ENCODE results near the gene PEX6. TPM values are rescaled to one million over a fixed set of nuclear protein-coding genes. Genes with fewer than 3 reads are reported as not detected.

The PEX6 gene
- total and polyA plus RNA-seq, 2 experiments from 2014 or later: 6.5 to 25.1 TPM

DNA sequence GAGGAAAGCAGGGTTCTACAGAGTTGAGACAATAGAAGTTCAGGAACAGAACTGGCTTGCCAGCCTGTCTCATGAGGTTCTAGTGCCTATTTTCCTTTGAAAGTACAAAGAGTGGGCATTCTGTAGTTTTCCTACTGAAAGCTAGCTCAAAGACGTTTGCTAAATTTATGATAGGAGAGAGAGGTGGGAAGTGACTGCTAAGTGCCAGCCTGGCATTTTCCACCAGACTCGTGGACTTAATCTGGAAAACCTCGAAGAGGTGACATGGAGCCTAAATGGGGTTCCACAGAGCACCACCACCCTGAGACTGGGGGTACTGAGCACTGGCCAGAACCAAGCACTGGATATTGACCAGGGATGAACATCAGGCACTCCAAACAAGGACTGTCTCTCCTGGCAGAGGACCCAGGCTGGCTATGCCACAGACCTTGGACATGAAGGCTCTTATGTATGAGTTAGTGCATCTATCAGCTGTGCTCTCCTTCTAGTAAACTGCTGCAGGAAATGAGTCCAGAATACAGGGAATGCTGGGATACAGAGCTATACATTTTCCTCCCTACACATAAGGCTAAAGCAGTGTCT, 7.1 kb downstream of the PEX6 start:
- no peaks in the 10 kb centered on the region for H3K27me3 ChIP-seq (ENCODE audit: insufficient read depth)
- ATAC-seq (no peak), DNase-seq (ENCODE audit: low spot score) (no peak)
- no peak overlapping the region for H3K27ac ChIP-seq (ENCODE audit: low read depth)
- no peaks in the 10 kb centered on the region for H4K20me1 ChIP-seq (replicated peaks; ENCODE audit: insufficient read depth)
- no peak overlapping the region for H2AFZ ChIP-seq
- Mint-ChIP-seq H3K4me3 (no peak overlapping the region), H3K36me3 (ENCODE audit: low read depth) (0 out of 3 replicates have a peak, but pooled peaks cover 4% of the 10 kb centered on the region), H3K27me3 (ENCODE audit: insufficient read depth, low read depth, poor library complexity) (peaks cover 4% of the 10 kb centered on the region), H3K27ac (no peak overlapping the region), H3K4me1 (peaks cover 3% of the 10 kb centered on the region), H3K9me3 (no peaks in the 10 kb centered on the region)
- H3K9me2 ChIP-seq (ENCODE audit: insufficient read depth): no peaks in the 10 kb centered on the region
- H3K4me3 ChIP-seq: no peak overlapping the region
- H3K4me2 ChIP-seq: no peak overlapping the region
- no peaks in the 10 kb centered on the region for H3K36me3 ChIP-seq (ENCODE audit: insufficient read depth)
- H3F3A ChIP-seq (replicated peaks; ENCODE audit: low read depth): no peaks in the 10 kb centered on the region
- TF ChIP-seq ZNF114 (CRISPR knock-in tag; IDR thresholded peaks at IDR 0.05): no peak
- TF ChIP-seq EZH2 (IDR thresholded peaks at IDR 0.05; ENCODE audit: low read depth, unreplicated experiment): no peak
- TF ChIP-seq, protein P1, sequence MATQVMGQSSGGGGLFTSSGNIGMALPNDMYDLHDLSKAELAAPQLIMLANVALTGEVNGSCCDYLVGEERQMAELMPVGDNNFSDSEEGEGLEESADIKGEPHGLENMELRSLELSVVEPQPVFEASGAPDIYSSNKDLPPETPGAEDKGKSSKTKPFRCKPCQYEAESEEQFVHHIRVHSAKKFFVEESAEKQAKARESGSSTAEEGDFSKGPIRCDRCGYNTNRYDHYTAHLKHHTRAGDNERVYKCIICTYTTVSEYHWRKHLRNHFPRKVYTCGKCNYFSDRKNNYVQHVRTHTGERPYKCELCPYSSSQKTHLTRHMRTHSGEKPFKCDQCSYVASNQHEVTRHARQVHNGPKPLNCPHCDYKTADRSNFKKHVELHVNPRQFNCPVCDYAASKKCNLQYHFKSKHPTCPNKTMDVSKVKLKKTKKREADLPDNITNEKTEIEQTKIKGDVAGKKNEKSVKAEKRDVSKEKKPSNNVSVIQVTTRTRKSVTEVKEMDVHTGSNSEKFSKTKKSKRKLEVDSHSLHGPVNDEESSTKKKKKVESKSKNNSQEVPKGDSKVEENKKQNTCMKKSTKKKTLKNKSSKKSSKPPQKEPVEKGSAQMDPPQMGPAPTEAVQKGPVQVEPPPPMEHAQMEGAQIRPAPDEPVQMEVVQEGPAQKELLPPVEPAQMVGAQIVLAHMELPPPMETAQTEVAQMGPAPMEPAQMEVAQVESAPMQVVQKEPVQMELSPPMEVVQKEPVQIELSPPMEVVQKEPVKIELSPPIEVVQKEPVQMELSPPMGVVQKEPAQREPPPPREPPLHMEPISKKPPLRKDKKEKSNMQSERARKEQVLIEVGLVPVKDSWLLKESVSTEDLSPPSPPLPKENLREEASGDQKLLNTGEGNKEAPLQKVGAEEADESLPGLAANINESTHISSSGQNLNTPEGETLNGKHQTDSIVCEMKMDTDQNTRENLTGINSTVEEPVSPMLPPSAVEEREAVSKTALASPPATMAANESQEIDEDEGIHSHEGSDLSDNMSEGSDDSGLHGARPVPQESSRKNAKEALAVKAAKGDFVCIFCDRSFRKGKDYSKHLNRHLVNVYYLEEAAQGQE (IDR thresholded peaks at IDR 0.05; ENCODE audit: unreplicated experiment): no peak
- TF ChIP-seq CREB1 (CRISPR knock-in tag; IDR thresholded peaks at IDR 0.05; ENCODE audit: low read depth): no peak
- TF ChIP-seq, protein P2, sequence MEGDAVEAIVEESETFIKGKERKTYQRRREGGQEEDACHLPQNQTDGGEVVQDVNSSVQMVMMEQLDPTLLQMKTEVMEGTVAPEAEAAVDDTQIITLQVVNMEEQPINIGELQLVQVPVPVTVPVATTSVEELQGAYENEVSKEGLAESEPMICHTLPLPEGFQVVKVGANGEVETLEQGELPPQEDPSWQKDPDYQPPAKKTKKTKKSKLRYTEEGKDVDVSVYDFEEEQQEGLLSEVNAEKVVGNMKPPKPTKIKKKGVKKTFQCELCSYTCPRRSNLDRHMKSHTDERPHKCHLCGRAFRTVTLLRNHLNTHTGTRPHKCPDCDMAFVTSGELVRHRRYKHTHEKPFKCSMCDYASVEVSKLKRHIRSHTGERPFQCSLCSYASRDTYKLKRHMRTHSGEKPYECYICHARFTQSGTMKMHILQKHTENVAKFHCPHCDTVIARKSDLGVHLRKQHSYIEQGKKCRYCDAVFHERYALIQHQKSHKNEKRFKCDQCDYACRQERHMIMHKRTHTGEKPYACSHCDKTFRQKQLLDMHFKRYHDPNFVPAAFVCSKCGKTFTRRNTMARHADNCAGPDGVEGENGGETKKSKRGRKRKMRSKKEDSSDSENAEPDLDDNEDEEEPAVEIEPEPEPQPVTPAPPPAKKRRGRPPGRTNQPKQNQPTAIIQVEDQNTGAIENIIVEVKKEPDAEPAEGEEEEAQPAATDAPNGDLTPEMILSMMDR (conservative IDR thresholded peaks at IDR 0.05; ENCODE audit: low read depth in 2 of 2): no peak
- TF ChIP-seq ZNF331 (CRISPR knock-in tag; IDR thresholded peaks at IDR 0.05; ENCODE audit: low read depth): no peak
- no peak for TF ChIP-seq JUNB (IDR thresholded peaks at IDR 0.05; ENCODE audit: unreplicated experiment)
- no peak for TF ChIP-seq NANOG (IDR thresholded peaks at IDR 0.05; ENCODE audit: borderline replicate concordance)
- TF ChIP-seq POLR2AphosphoS5 (IDR thresholded peaks at IDR 0.05; ENCODE audit: low read depth): no peak
- TF ChIP-seq, protein P3, sequence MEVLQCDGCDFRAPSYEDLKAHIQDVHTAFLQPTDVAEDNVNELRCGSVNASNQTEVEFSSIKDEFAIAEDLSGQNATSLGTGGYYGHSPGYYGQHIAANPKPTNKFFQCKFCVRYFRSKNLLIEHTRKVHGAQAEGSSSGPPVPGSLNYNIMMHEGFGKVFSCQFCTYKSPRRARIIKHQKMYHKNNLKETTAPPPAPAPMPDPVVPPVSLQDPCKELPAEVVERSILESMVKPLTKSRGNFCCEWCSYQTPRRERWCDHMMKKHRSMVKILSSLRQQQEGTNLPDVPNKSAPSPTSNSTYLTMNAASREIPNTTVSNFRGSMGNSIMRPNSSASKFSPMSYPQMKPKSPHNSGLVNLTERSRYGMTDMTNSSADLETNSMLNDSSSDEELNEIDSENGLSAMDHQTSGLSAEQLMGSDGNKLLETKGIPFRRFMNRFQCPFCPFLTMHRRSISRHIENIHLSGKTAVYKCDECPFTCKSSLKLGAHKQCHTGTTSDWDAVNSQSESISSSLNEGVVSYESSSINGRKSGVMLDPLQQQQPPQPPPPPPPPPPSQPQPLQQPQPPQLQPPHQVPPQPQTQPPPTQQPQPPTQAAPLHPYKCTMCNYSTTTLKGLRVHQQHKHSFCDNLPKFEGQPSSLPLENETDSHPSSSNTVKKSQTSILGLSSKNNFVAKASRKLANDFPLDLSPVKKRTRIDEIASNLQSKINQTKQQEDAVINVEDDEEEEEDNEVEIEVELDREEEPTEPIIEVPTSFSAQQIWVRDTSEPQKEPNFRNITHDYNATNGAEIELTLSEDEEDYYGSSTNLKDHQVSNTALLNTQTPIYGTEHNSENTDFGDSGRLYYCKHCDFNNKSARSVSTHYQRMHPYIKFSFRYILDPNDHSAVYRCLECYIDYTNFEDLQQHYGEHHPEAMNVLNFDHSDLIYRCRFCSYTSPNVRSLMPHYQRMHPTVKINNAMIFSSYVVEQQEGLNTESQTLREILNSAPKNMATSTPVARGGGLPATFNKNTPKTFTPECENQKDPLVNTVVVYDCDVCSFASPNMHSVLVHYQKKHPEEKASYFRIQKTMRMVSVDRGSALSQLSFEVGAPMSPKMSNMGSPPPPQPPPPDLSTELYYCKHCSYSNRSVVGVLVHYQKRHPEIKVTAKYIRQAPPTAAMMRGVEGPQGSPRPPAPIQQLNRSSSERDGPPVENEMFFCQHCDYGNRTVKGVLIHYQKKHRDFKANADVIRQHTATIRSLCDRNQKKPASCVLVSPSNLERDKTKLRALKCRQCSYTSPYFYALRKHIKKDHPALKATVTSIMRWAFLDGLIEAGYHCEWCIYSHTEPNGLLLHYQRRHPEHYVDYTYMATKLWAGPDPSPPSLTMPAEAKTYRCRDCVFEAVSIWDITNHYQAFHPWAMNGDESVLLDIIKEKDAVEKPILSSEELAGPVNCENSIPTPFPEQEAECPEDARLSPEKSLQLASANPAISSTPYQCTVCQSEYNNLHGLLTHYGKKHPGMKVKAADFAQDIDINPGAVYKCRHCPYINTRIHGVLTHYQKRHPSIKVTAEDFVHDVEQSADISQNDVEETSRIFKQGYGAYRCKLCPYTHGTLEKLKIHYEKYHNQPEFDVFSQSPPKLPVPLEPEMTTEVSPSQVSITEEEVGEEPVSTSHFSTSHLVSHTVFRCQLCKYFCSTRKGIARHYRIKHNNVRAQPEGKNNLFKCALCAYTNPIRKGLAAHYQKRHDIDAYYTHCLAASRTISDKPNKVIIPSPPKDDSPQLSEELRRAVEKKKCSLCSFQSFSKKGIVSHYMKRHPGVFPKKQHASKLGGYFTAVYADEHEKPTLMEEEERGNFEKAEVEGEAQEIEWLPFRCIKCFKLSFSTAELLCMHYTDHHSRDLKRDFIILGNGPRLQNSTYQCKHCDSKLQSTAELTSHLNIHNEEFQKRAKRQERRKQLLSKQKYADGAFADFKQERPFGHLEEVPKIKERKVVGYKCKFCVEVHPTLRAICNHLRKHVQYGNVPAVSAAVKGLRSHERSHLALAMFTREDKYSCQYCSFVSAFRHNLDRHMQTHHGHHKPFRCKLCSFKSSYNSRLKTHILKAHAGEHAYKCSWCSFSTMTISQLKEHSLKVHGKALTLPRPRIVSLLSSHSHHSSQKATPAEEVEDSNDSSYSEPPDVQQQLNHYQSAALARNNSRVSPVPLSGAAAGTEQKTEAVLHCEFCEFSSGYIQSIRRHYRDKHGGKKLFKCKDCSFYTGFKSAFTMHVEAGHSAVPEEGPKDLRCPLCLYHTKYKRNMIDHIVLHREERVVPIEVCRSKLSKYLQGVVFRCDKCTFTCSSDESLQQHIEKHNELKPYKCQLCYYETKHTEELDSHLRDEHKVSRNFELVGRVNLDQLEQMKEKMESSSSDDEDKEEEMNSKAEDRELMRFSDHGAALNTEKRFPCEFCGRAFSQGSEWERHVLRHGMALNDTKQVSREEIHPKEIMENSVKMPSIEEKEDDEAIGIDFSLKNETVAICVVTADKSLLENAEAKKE (CRISPR knock-in tag; IDR thresholded peaks at IDR 0.05): no peak
- TF ChIP-seq, protein P4, sequence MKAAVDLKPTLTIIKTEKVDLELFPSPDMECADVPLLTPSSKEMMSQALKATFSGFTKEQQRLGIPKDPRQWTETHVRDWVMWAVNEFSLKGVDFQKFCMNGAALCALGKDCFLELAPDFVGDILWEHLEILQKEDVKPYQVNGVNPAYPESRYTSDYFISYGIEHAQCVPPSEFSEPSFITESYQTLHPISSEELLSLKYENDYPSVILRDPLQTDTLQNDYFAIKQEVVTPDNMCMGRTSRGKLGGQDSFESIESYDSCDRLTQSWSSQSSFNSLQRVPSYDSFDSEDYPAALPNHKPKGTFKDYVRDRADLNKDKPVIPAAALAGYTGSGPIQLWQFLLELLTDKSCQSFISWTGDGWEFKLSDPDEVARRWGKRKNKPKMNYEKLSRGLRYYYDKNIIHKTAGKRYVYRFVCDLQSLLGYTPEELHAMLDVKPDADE (IDR thresholded peaks at IDR 0.05): no peak
- no peak for TF ChIP-seq EZH2phosphoT487 (IDR thresholded peaks at IDR 0.05; ENCODE audit: unreplicated experiment)
- no peak for TF ChIP-seq STAT1 (IDR thresholded peaks at IDR 0.05; ENCODE audit: unreplicated experiment)
- H3K4me1 ChIP-seq (ENCODE audit: insufficient read depth): no peaks in the 10 kb centered on the region
- H3K79me2 ChIP-seq (replicated peaks; ENCODE audit: insufficient read depth): no peaks in the 10 kb centered on the region

Measured in GM23338 (cell line).